GM23248 (cell line): ENCODE results near the gene FAM187B. TPM values are rescaled to one million over a fixed set of nuclear protein-coding genes. Genes with fewer than 3 reads are reported as not detected.

ENCODE experiments used
- DNase-seq: peaks from one replicate; pipeline ENCODE4 v3.0.0-alpha.2; 2015
- H2AFZ ChIP-seq: fragments of 200-600 bp; sonication (generic); 2 replicates; pipeline ENCODE4 v1.6.1; 2016; ENCODE audit warnings: antibody characterized with exemption
- H3F3A ChIP-seq: fragments of 200-600 bp; sonication (generic); 2 replicates; pipeline ENCODE4 v1.6.1; 2016; ENCODE audit warnings: mild to moderate bottlenecking, antibody characterized with exemption, mixed run types; ENCODE audit not compliant: insufficient read depth
- H3K27ac ChIP-seq: fragments of 200-600 bp; sonication (generic); 2 replicates; pipeline ENCODE4 v1.5.1; 2016; ENCODE audit warnings: mild to moderate bottlenecking
- H3K27me3 ChIP-seq: fragments of 200-600 bp; sonication (generic); replicated peaks from 2 replicates; pipeline ENCODE4 v1.6.1; 2016; ENCODE audit warnings: mild to moderate bottlenecking; ENCODE audit not compliant: insufficient read depth
- H3K36me3 ChIP-seq: fragments of 200-600 bp; sonication (generic); 2 replicates; pipeline ENCODE4 v1.6.1; 2016; ENCODE audit warnings: low read depth, mild to moderate bottlenecking
- H3K4me1 ChIP-seq: fragments of 200-600 bp; sonication (generic); 2 replicates; pipeline ENCODE4 v1.6.1; 2016; ENCODE audit warnings: mild to moderate bottlenecking; ENCODE audit not compliant: insufficient read depth
- H3K4me2 ChIP-seq: fragments of 200-600 bp; sonication (generic); one replicate; pipeline ENCODE4 v1.6.1; 2016; ENCODE audit warnings: mild to moderate bottlenecking; ENCODE audit not compliant: unreplicated experiment
- H3K4me3 ChIP-seq: fragments of 200-600 bp; sonication (generic); 2 replicates; pipeline ENCODE4 v1.5.1; 2016; ENCODE audit warnings: mild to moderate bottlenecking
- H3K79me2 ChIP-seq: fragments of 200-600 bp; sonication (generic); 2 replicates; pipeline ENCODE4 v1.6.1; 2016; ENCODE audit warnings: mild to moderate bottlenecking; ENCODE audit not compliant: insufficient read depth
- H3K9ac ChIP-seq: fragments of 200-600 bp; sonication (generic); 2 replicates; pipeline ENCODE4 v1.6.1; 2016; ENCODE audit warnings: mild to moderate bottlenecking
- H3K9me2 ChIP-seq: fragments of 200-600 bp; sonication (generic); 2 replicates; pipeline ENCODE4 v1.6.1; 2016; ENCODE audit warnings: mixed run types, mild to moderate bottlenecking, moderate library complexity; ENCODE audit not compliant: insufficient read depth
- H3K9me3 ChIP-seq: fragments of 200-600 bp; sonication (generic); one replicate; pipeline ENCODE4 v1.6.1; 2017; ENCODE audit warnings: low read depth
- H4K20me1 ChIP-seq: fragments of 200-600 bp; sonication (generic); 2 replicates; pipeline ENCODE4 v1.6.0; 2016; ENCODE audit not compliant: insufficient read depth
- EZH2 ChIP-seq: fragments of 200-600 bp; sonication (generic); IDR thresholded peaks from 2 replicates; pipeline ENCODE4 v1.6.1; 2018; ENCODE audit warnings: antibody characterized with exemption, mild to moderate bottlenecking; ENCODE audit not compliant: insufficient read depth, poor library complexity, severe bottlenecking
- EZH2phosphoT487 ChIP-seq: fragments of 200-600 bp; sonication (generic); IDR thresholded peaks from 2 replicates; pipeline ENCODE4 v1.6.1; 2018; ENCODE audit warnings: antibody characterized with exemption, moderate library complexity, mild to moderate bottlenecking, low read depth; ENCODE audit not compliant: insufficient read depth
- WGBS, 2 experiments: methylation state at CpG; one replicate each; pipeline ENCODE4 v1.1.6; 2015 to 2017; ENCODE audit warnings: low lambda C conversion rate in 2 of 2, low coverage in 1 of 2; ENCODE audit errors: missing lambda C conversion rate in 2 of 2; 5-methylcytosine and 5-hydroxymethylcytosine counted together
- in situ Hi-C: fragments of 300-500 bp; cut with MboI; formaldehyde crosslinking; loops from 2 replicates; pipeline ENCODE4 v1.15.0; 2020
- polyA plus RNA-seq: library from polyadenylated mRNA; unstranded; fragments of >200 nt; fragmentation: Nextera tagmentation; extraction: Ambion mirVana; gene quantifications from 2 replicates; pipeline ENCODE4 v1.2.1, GENCODE V29; 2016
- total RNA-seq: library from RNA; depleted of rRNA; stranded (reverse); fragments of >200 nt; shearing (Covaris generic); gene quantifications from 2 replicates; pipeline ENCODE4 v1.2.3, GENCODE V29; 2014

Gene FAM187B
- total and polyA plus RNA-seq, 2 experiments from 2014 or later = not detected

DNA sequence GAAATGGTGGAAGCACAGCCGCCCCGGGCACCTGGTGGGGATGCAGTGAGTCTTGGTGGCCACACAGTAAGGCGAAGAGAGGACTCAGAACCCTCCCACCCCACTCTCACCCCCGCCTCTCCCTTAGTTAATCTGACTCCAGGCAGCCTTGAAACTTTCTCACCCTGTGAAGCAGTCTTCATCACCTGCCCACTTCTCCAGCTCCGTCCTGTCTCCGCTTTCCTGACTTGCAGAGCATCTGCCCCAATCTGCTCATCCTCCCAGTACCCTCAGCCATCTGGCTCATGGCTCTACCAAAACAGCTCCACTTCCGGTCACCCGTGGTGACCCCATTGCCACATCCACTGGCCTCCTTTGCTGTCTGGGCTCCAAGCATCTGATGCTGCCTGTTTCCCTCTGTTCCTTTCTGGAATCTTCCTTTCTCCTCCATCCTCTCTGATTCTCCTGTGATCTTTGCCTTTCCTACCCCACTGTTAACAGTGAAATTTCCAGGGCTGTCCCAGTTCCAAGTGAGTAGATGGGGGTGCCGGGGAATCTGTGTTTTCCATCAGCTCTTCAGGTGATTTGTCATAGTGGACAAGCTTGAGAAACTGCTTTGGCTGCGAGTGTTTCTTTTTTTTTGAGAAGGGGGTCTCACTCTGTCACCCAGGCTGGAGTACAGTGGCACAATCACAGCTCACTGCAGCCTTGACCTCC is 44.6 kb upstream of the FAM187B start:
- no peak overlapping the region for H3K4me3 ChIP-seq
- H3K9ac ChIP-seq = no peak overlapping the region
- peaks cover 17% of the 10 kb centered on the region for H3K79me2 ChIP-seq
- 73 to 80% methylated on average over 8 to 10 of the region's 10 CpGs for WGBS, 2 experiments
- no peaks in the 10 kb centered on the region for H3K27me3 ChIP-seq
- no peak overlapping the region for H3K4me2 ChIP-seq
- H3K9me2 ChIP-seq = no peaks in the 10 kb centered on the region
- no peak overlapping the region for H3K27ac ChIP-seq
- DNase-seq = no peak
- TF ChIP-seq EZH2phosphoT487 (no peak), EZH2 (no peak)
- peaks cover 13% of the 10 kb centered on the region; the same call in 1 of the 2 replicates for H3K36me3 ChIP-seq
- in situ Hi-C loops = no loop called here
- no peaks in the 10 kb centered on the region for H4K20me1 ChIP-seq
- no peak overlapping the region for H2AFZ ChIP-seq
- no peaks in the 10 kb centered on the region; the same call in 1 of the 2 replicates for H3K4me1 ChIP-seq
- H3F3A ChIP-seq = no peaks in the 10 kb centered on the region
- H3K9me3 ChIP-seq = no peaks in the 10 kb centered on the region

DNA sequence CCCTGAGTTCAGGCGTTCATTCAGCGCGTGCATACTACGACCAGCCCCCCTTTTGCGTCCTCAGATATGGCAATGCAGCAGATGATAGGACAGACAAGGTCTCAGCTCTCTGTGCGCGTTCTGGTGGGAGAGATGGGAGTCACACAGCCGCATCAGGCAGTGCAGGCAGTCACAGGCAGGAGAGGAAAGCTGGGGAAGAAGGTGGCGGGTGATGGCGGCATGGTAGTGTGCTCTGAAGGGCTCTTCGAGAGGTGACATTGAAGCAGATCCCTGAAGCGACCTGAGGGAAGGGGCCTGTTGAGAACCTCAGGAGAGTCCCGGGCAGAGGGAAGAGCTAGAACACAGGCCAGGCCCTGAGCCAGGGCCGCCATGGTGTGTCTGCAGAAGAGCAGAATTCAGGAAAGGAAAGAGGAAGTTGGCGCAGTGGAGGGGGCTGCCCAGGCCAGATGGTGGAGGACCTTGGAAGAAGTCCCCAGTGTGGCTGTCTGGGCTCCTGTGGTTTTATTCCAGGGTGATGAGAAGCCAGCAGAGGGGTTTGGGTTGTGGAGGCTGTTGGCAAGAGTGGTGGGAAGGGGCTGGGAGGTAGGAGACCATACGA is 43.7 kb upstream of the FAM187B start:
- TF ChIP-seq EZH2phosphoT487 = no peak
- TF ChIP-seq EZH2 = no peak
- WGBS, 2 experiments = 87 to 93% methylated on average over 15 to 16 of the region's 16 CpGs

DNA sequence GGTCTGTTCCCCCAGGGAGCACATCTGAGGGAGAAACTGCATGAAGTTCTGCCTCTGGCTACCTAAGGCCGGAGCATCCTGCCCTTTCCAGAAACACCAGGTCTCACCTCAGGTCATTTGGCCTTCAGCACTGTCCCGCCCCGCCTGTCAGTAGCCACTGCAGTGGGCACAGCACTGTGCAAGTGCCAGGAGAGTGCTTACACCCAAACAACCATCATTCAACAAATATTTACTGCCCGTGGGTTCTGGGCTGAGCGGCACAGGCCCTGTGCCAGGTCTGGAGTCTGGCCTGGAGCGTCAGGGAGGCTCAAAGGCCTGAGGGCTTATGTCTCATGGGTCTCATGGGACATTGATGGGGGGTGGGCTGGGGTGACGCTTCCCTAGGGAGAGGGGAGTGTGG is 43.0 kb upstream of the FAM187B start:
- H2AFZ ChIP-seq = no peak overlapping the region
- DNase-seq = no peak

More for the DNA sequence above, 43.7 kb upstream of the FAM187B start:
- no peak for DNase-seq
- peaks cover 23% of the 10 kb centered on the region for H3K79me2 ChIP-seq
- H3K4me2 ChIP-seq = no peak overlapping the region
- no peaks in the 10 kb centered on the region for H3K27me3 ChIP-seq
- no peak overlapping the region for H2AFZ ChIP-seq
- peaks cover 13% of the 10 kb centered on the region; the same call in 1 of the 2 replicates for H3K36me3 ChIP-seq
- H3K9me3 ChIP-seq = no peaks in the 10 kb centered on the region
- no peaks in the 10 kb centered on the region for H3K9me2 ChIP-seq
- no peak overlapping the region for H3K27ac ChIP-seq
- H3K4me3 ChIP-seq = no peak overlapping the region
- H4K20me1 ChIP-seq = no peaks in the 10 kb centered on the region
- H3K9ac ChIP-seq = no peak overlapping the region
- no peaks in the 10 kb centered on the region for H3F3A ChIP-seq
- in situ Hi-C loops = no loop called here
- no peaks in the 10 kb centered on the region; the same call in 1 of the 2 replicates for H3K4me1 ChIP-seq

DNA sequence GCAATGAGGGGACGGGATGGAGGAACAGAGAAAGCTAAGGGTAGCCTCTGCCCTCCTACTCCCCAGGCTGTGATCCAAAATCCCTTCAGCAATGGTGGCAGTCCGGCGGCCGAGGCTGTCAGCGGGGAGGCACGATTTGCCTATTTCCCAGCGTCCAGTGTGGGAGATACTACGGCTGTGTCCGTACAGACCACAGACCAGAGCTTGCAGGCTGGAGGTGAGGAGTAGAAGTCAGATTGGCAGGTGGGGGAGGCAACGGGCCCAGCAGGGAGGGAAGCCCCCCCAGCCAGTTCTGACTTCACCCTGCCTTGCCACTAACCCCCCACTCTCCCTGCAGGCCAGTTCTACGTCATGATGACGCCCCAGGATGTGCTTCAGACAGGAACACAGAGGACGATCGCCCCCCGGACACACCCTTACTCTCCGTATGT is 41.9 kb upstream of the FAM187B start:
- H4K20me1 ChIP-seq = no peaks in the 10 kb centered on the region
- H3K4me2 ChIP-seq = no peak overlapping the region
- H2AFZ ChIP-seq = no peak overlapping the region
- no peak for DNase-seq
- WGBS, 2 experiments = 81 to 84% methylated on average over 16 of the region's 16 CpGs
- no peaks in the 10 kb centered on the region for H3K27me3 ChIP-seq
- H3K9me3 ChIP-seq = no peaks in the 10 kb centered on the region
- H3K27ac ChIP-seq = no peak overlapping the region
- peaks cover 9% of the 10 kb centered on the region; the same call in 1 of the 2 replicates for H3K36me3 ChIP-seq
- no peak overlapping the region for H3K9ac ChIP-seq
- no peaks in the 10 kb centered on the region for H3F3A ChIP-seq
- in situ Hi-C loops = no loop called here
- no peak overlapping the region for H3K4me3 ChIP-seq
- no peaks in the 10 kb centered on the region; the same call in 1 of the 2 replicates for H3K4me1 ChIP-seq
- TF ChIP-seq EZH2phosphoT487 (no peak), EZH2 (no peak)
- peaks cover 28% of the 10 kb centered on the region for H3K79me2 ChIP-seq
- no peaks in the 10 kb centered on the region for H3K9me2 ChIP-seq

More for the DNA sequence above, 43.0 kb upstream of the FAM187B start:
- no peaks in the 10 kb centered on the region for H3K9me3 ChIP-seq
- H3K36me3 ChIP-seq = peaks cover 13% of the 10 kb centered on the region; the same call in 1 of the 2 replicates
- no peaks in the 10 kb centered on the region for H3F3A ChIP-seq
- no peak overlapping the region for H3K4me2 ChIP-seq
- 78 to 81% methylated on average over 7 of the region's 7 CpGs for WGBS, 2 experiments
- no peak for TF ChIP-seq EZH2phosphoT487
- no peak for TF ChIP-seq EZH2
- H3K79me2 ChIP-seq = peaks cover 27% of the 10 kb centered on the region
- no peaks in the 10 kb centered on the region; the same call in 1 of the 2 replicates for H3K4me1 ChIP-seq
- H4K20me1 ChIP-seq = no peaks in the 10 kb centered on the region
- no peak overlapping the region for H3K4me3 ChIP-seq
- H3K27ac ChIP-seq = no peak overlapping the region
- H3K9ac ChIP-seq = no peak overlapping the region
- in situ Hi-C loops = no loop called here
- H3K9me2 ChIP-seq = no peaks in the 10 kb centered on the region
- H3K27me3 ChIP-seq = no peaks in the 10 kb centered on the region
